ENCODE results near the gene GATA5. TPM values are rescaled to one million over a fixed set of nuclear protein-coding genes. Genes with fewer than 3 reads are reported as not detected.
"Not testable (repeated sequence)": the region's sequence is repeated elsewhere in the genome, so short reads cannot be mapped to it uniquely, and the experiment has no call there.

GATA5 gene
- total and polyA plus RNA-seq, 4 donors = 0.49 to 15.2 (median 1.3) TPM

DNA sequence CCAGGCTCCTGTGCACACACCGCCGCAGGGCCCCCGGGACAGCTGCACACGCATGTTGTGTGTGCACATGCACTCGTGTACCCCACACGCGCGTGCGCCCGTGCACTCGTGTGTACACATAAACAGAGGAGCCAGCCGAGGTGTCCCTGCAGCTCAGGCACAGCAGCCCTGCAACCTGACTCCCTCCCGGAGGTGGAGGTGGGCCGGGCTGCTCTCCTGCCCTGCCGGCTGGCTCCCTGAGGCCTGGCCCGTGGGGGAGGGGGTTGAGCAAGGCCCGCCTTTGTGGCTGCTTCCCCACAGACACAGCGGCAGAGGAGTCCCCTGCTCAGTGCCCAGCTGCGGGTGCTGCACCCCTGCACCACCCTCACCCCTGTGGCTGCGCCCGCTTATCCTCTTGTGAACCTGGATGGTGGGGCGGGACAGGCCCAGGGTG lies 49.1 kb downstream of the GATA5 start:
- Histone ChIP-seq H3K27ac (ENCODE audit: low read depth in 1 of 2, low read length in 1 of 2) (peak overlapping the region in 1 of 2 donors; percentile 34), H3K4me1 (ENCODE audit: control insufficient read depth in 5 of 5, insufficient read depth in 5 of 5, low read length in 5 of 5) (peaks cover 0 to 54% (median 8%) of the 10 kb centered on the region in 5 donors), H3K27me3 (ENCODE audit: control insufficient read depth in 3 of 3, insufficient read depth in 3 of 3, low read length in 2 of 3) (no peaks in the 10 kb centered on the region), H3K36me3 (ENCODE audit: control insufficient read depth in 4 of 4, insufficient read depth in 4 of 4, low read length in 4 of 4) (no peaks in the 10 kb centered on the region), H3K4me3 (no peak overlapping the region), H3K9ac (ENCODE audit: insufficient read depth in 1 of 2, low read length in 2 of 2) (no peak overlapping the region), H3K9me3 (ENCODE audit: control insufficient read depth in 4 of 4, insufficient read depth in 3 of 4, low read length in 3 of 4) (peaks cover 0 to 2% (median 0%) of the 10 kb centered on the region in 4 donors)
- TF ChIP-seq, protein P1, sequence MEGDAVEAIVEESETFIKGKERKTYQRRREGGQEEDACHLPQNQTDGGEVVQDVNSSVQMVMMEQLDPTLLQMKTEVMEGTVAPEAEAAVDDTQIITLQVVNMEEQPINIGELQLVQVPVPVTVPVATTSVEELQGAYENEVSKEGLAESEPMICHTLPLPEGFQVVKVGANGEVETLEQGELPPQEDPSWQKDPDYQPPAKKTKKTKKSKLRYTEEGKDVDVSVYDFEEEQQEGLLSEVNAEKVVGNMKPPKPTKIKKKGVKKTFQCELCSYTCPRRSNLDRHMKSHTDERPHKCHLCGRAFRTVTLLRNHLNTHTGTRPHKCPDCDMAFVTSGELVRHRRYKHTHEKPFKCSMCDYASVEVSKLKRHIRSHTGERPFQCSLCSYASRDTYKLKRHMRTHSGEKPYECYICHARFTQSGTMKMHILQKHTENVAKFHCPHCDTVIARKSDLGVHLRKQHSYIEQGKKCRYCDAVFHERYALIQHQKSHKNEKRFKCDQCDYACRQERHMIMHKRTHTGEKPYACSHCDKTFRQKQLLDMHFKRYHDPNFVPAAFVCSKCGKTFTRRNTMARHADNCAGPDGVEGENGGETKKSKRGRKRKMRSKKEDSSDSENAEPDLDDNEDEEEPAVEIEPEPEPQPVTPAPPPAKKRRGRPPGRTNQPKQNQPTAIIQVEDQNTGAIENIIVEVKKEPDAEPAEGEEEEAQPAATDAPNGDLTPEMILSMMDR (IDR thresholded peaks at IDR 0.05; ENCODE audit: control extremely low read depth, extremely low read depth) = no peak
- ATAC-seq (ENCODE audit: insufficient read depth, low FRiP score) (no peak), DNase-seq (peak in 2 of 3 donors; percentile 55 to 58)
- 54 to 60% methylated on average over 22 of the region's 22 CpGs for WGBS, 2 donors

DNA sequence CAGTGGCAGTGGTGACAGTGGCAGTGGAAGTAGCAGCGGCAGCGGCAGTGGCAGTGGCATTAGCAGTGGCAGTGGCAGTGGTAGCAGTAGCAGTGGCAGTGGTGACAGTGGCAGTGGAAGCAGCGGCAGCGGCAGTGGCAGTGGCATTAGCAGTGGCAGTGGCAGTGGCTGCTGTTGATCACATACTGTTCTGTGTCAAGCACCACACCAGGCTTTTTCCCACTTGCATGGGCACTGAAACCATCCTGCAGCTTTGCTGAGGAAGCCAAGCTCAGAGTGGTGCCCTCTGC lies 49.8 kb downstream of the GATA5 start:
- not testable (repeated sequence) for H3K9ac ChIP-seq (ENCODE audit: insufficient read depth in 1 of 2, low read length in 2 of 2); DNase-seq; ATAC-seq (ENCODE audit: insufficient read depth, low FRiP score); H3K27me3 ChIP-seq (ENCODE audit: control insufficient read depth in 3 of 3, insufficient read depth in 3 of 3, low read length in 2 of 3); H3K27ac ChIP-seq (ENCODE audit: low read depth in 1 of 2, low read length in 1 of 2); H3K9me3 ChIP-seq (ENCODE audit: control insufficient read depth in 4 of 4, insufficient read depth in 3 of 4, low read length in 3 of 4); H3K4me3 ChIP-seq; H3K36me3 ChIP-seq (ENCODE audit: control insufficient read depth in 4 of 4, insufficient read depth in 4 of 4, low read length in 4 of 4)
- peaks cover 0 to 50% (median 8%) of the 10 kb centered on the region in 5 donors for H3K4me1 ChIP-seq (ENCODE audit: control insufficient read depth in 5 of 5, insufficient read depth in 5 of 5, low read length in 5 of 5)
- WGBS, 2 donors = 99 to 100% methylated on average over 4 of the region's 4 CpGs

DNA sequence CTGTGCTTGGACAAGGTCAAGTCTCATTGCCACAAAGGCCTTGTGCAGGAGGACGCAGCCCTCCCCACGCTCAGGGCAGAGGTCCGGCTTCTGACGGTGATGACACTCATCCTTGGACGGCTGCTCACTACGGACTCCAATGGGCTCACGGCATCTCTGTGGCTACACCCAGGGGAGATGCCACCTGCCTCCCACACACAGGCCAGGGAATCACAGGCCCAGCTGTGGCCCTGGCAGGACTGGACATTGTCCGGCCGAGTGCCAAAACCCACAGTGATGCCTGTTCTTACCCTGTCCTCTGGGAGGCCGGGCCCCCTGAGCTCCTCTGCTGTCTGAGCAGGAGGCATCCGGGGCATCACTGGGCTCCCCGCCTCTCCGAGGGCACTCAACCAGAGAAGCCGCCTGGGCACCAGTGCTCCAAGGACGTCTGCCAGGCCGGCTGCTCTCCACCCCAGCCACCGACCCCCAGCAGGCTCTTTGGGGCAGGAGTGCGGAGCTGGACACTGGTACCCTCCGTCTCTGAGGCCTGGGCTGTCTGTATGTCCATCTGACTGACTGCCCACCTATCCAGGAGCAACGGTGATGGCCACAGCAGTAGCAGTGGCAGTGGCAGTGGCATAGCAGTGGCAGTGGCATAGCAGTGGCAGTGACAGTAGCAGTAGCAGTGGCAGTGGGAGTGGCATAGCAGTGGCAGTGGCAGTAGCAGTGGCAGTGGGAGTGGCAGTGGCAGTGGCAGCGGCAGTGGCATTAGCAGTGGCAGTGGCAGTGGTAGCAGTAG lies 50.3 kb downstream of the GATA5 start:
- DNase-seq (no peak), ATAC-seq (ENCODE audit: insufficient read depth, low FRiP score) (no peak)
- Histone ChIP-seq H3K27ac (ENCODE audit: low read depth in 1 of 2, low read length in 1 of 2) (no peak overlapping the region), H3K9me3 (ENCODE audit: control insufficient read depth in 4 of 4, insufficient read depth in 3 of 4, low read length in 3 of 4) (no peaks in the 10 kb centered on the region), H3K9ac (ENCODE audit: insufficient read depth in 1 of 2, low read length in 2 of 2) (no peak overlapping the region), H3K4me3 (no peak overlapping the region), H3K27me3 (ENCODE audit: control insufficient read depth in 3 of 3, insufficient read depth in 3 of 3, low read length in 2 of 3) (no peaks in the 10 kb centered on the region), H3K36me3 (ENCODE audit: control insufficient read depth in 4 of 4, insufficient read depth in 4 of 4, low read length in 4 of 4) (no peaks in the 10 kb centered on the region), H3K4me1 (ENCODE audit: control insufficient read depth in 5 of 5, insufficient read depth in 5 of 5, low read length in 5 of 5) (peaks cover 0 to 45% (median 8%) of the 10 kb centered on the region in 5 donors)
- WGBS, 2 donors = 89 to 91% methylated on average over 21 of the region's 21 CpGs
- TF ChIP-seq, protein P1 (IDR thresholded peaks at IDR 0.05; ENCODE audit: control extremely low read depth, extremely low read depth) = no peak

DNA sequence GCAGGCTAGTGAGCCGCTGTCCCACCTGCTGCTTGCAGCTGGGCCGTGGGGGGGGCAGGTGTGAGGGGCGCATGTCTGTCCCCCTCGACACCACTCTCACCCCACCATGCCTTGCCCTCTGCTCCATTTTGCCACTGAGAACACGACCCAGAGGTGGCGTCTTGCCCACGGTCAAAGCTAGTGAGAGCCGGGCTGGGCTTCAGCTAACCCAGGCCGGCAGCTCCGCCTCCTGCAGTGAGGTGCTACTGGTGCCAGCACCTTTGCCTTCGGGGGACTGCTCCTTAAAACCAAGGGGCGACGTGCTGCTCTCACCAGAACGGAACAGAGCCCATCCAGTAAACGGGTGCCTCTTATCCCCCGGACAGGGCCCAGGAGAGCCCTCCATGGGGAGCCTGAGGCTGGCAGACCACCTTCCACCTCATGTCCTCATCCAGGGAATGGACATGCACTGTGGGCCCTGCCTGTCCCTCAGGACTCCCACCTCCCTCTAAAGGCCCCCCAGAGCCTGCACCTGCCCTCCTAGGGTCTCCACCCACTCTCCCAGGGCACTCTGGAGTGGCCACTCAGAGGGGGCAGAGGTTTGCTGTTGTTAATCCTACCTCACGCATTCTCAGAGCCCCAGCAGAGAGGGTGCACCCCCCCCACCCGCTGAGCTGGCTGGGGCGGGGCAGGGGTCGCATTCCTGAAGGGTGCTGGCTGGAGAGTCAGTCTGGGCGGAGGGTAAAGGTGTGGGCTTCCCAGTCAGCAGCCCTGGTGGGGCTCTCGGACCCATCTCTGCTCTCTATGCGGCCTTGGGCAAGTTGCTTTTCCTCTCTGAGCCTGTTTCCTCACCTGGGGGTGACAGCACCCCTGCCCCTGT lies 51.3 kb downstream of the GATA5 start:
- no peak overlapping the region for H3K4me3 ChIP-seq
- H3K9me3 ChIP-seq (ENCODE audit: control insufficient read depth in 4 of 4, insufficient read depth in 3 of 4, low read length in 3 of 4) = no peaks in the 10 kb centered on the region
- H3K9ac ChIP-seq (ENCODE audit: insufficient read depth in 1 of 2, low read length in 2 of 2) = no peak overlapping the region
- DNase-seq (no peak), ATAC-seq (ENCODE audit: insufficient read depth, low FRiP score) (no peak)
- no peaks in the 10 kb centered on the region for H3K27me3 ChIP-seq (ENCODE audit: control insufficient read depth in 3 of 3, insufficient read depth in 3 of 3, low read length in 2 of 3)
- H3K4me1 ChIP-seq (ENCODE audit: control insufficient read depth in 5 of 5, insufficient read depth in 5 of 5, low read length in 5 of 5) = peaks cover 0 to 36% (median 8%) of the 10 kb centered on the region in 5 donors
- H3K36me3 ChIP-seq (ENCODE audit: control insufficient read depth in 4 of 4, insufficient read depth in 4 of 4, low read length in 4 of 4) = no peaks in the 10 kb centered on the region
- TF ChIP-seq, protein P1 (IDR thresholded peaks at IDR 0.05; ENCODE audit: control extremely low read depth, extremely low read depth) = no peak
- 62 to 73% methylated on average over 22 to 23 of the region's 23 CpGs for WGBS, 2 donors
- H3K27ac ChIP-seq (ENCODE audit: low read depth in 1 of 2, low read length in 1 of 2) = no peak overlapping the region
